Measurements from ENCODE around the gene SLC13A3.

- TF ChIP-seq CTCF (IDR thresholded peaks at IDR 0.05; ENCODE audit: low read depth, low read length, poor library complexity, severe bottlenecking), result no peak
- no peak for TF ChIP-seq EZH2phosphoT487 (IDR thresholded peaks at IDR 0.05; ENCODE audit: borderline replicate concordance, low read length)
Measured at GRCh38 chr20:46572153-46572552, 79.1 kb downstream of the SLC13A3 start.

All from DOHH2 (cell line).